Measurements from ENCODE around the gene ABCA7. TPM values are rescaled to one million over a fixed set of nuclear protein-coding genes. Genes with fewer than 3 reads are reported as not detected.

The ABCA7 gene
- total RNA-seq, 1 donor from 2014 or later, result 110 TPM

- no peaks in the 10 kb centered on the region for H3K36me3 Mint-ChIP-seq (ENCODE audit: unreplicated experiment)
- TF ChIP-seq CTCF (IDR thresholded peaks at IDR 0.05; ENCODE audit: partially characterized antibody, unreplicated experiment), result no peak
- H3K27ac Mint-ChIP-seq (ENCODE audit: unreplicated experiment), result peak overlapping the region; percentile 59
- peaks cover 7% of the 10 kb centered on the region for H3K9me3 Mint-ChIP-seq (ENCODE audit: unreplicated experiment)
- H3K4me1 Mint-ChIP-seq (ENCODE audit: low read depth, unreplicated experiment), result peaks cover 7% of the 10 kb centered on the region
- DNase-seq, result no peak
- H3K27me3 Mint-ChIP-seq (ENCODE audit: unreplicated experiment), result peaks cover 13% of the 10 kb centered on the region
- no peak overlapping the region for H3K4me3 Mint-ChIP-seq (ENCODE audit: unreplicated experiment)
Measured at GRCh38 chr19:1017906-1018305, 22.0 kb upstream of the ABCA7 start.

GRCh38 chr19:1018393-1018792 is 21.5 kb upstream of the ABCA7 start:
- Mint-ChIP-seq H3K36me3 (ENCODE audit: unreplicated experiment) (no peaks in the 10 kb centered on the region), H3K27me3 (ENCODE audit: unreplicated experiment) (peaks cover 13% of the 10 kb centered on the region), H3K4me1 (ENCODE audit: low read depth, unreplicated experiment) (peaks cover 7% of the 10 kb centered on the region), H3K9me3 (ENCODE audit: unreplicated experiment) (peaks cover 7% of the 10 kb centered on the region), H3K27ac (ENCODE audit: unreplicated experiment) (no peak overlapping the region), H3K4me3 (ENCODE audit: unreplicated experiment) (no peak overlapping the region)
- DNase-seq, result no peak
- no peak for TF ChIP-seq CTCF (IDR thresholded peaks at IDR 0.05; ENCODE audit: partially characterized antibody, unreplicated experiment)

GRCh38 chr19:1018932-1019615 is 20.8 kb upstream of the ABCA7 start:
- H3K9me3 Mint-ChIP-seq (ENCODE audit: unreplicated experiment), result peaks cover 7% of the 10 kb centered on the region
- H3K4me1 Mint-ChIP-seq (ENCODE audit: low read depth, unreplicated experiment), result peaks cover 7% of the 10 kb centered on the region
- no peaks in the 10 kb centered on the region for H3K36me3 Mint-ChIP-seq (ENCODE audit: unreplicated experiment)
- H3K27ac Mint-ChIP-seq (ENCODE audit: unreplicated experiment), result no peak overlapping the region
- H3K4me3 Mint-ChIP-seq (ENCODE audit: unreplicated experiment), result peak overlapping the region; percentile 93
- no peak for DNase-seq
- peaks cover 13% of the 10 kb centered on the region for H3K27me3 Mint-ChIP-seq (ENCODE audit: unreplicated experiment)
- TF ChIP-seq CTCF (IDR thresholded peaks at IDR 0.05; ENCODE audit: partially characterized antibody, unreplicated experiment), result no peak

- peak overlapping the region; percentile 93 for H3K4me3 Mint-ChIP-seq (ENCODE audit: unreplicated experiment)
- no peak overlapping the region for H3K27ac Mint-ChIP-seq (ENCODE audit: unreplicated experiment)
- peaks cover 7% of the 10 kb centered on the region for H3K4me1 Mint-ChIP-seq (ENCODE audit: low read depth, unreplicated experiment)
Measured at GRCh38 chr19:1019616-1019961, 20.3 kb upstream of the ABCA7 start.

More at GRCh38 chr19:1019616-1019961, 20.3 kb upstream of the ABCA7 start:
- no peaks in the 10 kb centered on the region for H3K36me3 Mint-ChIP-seq (ENCODE audit: unreplicated experiment)
- no peak for TF ChIP-seq CTCF (IDR thresholded peaks at IDR 0.05; ENCODE audit: partially characterized antibody, unreplicated experiment)
- no peak for DNase-seq
- peaks cover 13% of the 10 kb centered on the region for H3K27me3 Mint-ChIP-seq (ENCODE audit: unreplicated experiment)
- H3K9me3 Mint-ChIP-seq (ENCODE audit: unreplicated experiment), result peaks cover 7% of the 10 kb centered on the region
